Stimulated activated CD4-positive, alpha-beta T cell treated with anti-CD3 and anti-CD28 coated beads, Interleukin-4, amount 100 ng/mL, for 24 hours (primary cell): Measurements from ENCODE around the gene HRAS.

Experiments
- DNase-seq: peaks from one replicate; pipeline ENCODE4 v3.0.0-alpha.2; 2020

The HRAS gene

GRCh38 chr11:506995-507726, 28.2 kb downstream of the HRAS start, which contains the start of gene RNH1:
RNH1 (minus strand) TSS chr11:507242; CDS start chr11:502162, 5,080 bp downstream.
- peak; percentile 99 for DNase-seq

GRCh38 chr11:506238-506994, 29.0 kb downstream of the HRAS start:
- DNase-seq, result peak; percentile 97

GRCh38 chr11:504994-505344, 30.4 kb downstream of the HRAS start:
- DNase-seq, result no peak

GRCh38 chr11:504053-504993, 31.1 kb downstream of the HRAS start:
- DNase-seq, result no peak

GRCh38 chr11:503179-503981, 32.0 kb downstream of the HRAS start:
- DNase-seq, result peak; percentile 29

- DNase-seq, result no peak
Observed at GRCh38 chr11:502288-503178, 32.8 kb downstream of the HRAS start.

GRCh38 chr11:501683-502287, 33.6 kb downstream of the HRAS start:
- DNase-seq, result no peak

GRCh38 chr11:501001-501682, 34.2 kb downstream of the HRAS start:
- DNase-seq, result no peak

- DNase-seq, result no peak
Observed at GRCh38 chr11:499201-500076, 35.9 kb downstream of the HRAS start.

GRCh38 chr11:498297-499181, 36.8 kb downstream of the HRAS start:
- no peak for DNase-seq

GRCh38 chr11:497565-498296, 37.6 kb downstream of the HRAS start:
- no peak for DNase-seq

GRCh38 chr11:496834-497564, 38.4 kb downstream of the HRAS start:
- no peak for DNase-seq

GRCh38 chr11:495537-495931, 39.8 kb downstream of the HRAS start:
- no peak for DNase-seq

- DNase-seq, result no peak
Observed at GRCh38 chr11:494761-495536, 40.4 kb downstream of the HRAS start.

GRCh38 chr11:492427-493226, 42.7 kb downstream of the HRAS start:
- DNase-seq, result no peak
